Bronchial epithelial cell (primary cell): ENCODE results near the gene SRA1. TPM values are rescaled to one million over a fixed set of nuclear protein-coding genes. Genes with fewer than 3 reads are reported as not detected.

Experiments
- DNase-seq: peaks from one replicate; pipeline ENCODE4 v3.0.0-alpha.2; 2010; ENCODE audit warnings: low read depth
- FAIRE-seq: peaks from 2 replicates; lab custom pipeline; 2011; peaks lifted over from hg19 to GRCh38; lab: Jason Lieb, UNC
- H3K27me3 ChIP-seq: 2 replicates; pipeline ENCODE4 v1.5.1; 2011; ENCODE audit warnings: low read length; ENCODE audit not compliant: control insufficient read depth, insufficient read depth
- H3K36me3 ChIP-seq: 2 replicates; pipeline ENCODE4 v1.5.1; 2011; ENCODE audit warnings: low read length; ENCODE audit not compliant: control insufficient read depth, insufficient read depth
- H3K4me3 ChIP-seq: 2 replicates; pipeline ENCODE4 v1.5.1; 2011; ENCODE audit warnings: mild to moderate bottlenecking, low read depth, low read length, control low read depth
- CTCF ChIP-seq: IDR thresholded peaks from 2 replicates; pipeline ENCODE4 v1.5.1; 2011; ENCODE audit warnings: mild to moderate bottlenecking, moderate library complexity, low read length, control low read depth, inconsistent platforms; ENCODE audit not compliant: insufficient read depth, severe bottlenecking
- total RNA-seq: library from RNA; depleted of rRNA; stranded (reverse); fragments of >200 nt; gene quantifications from 2 replicates; pipeline ENCODE4 v1.2.1, GENCODE V29; 2014

SRA1 gene
- total RNA-seq, 1 donor from 2014 or later, result 39.8 TPM

GRCh38 chr5:140560227-140560626 lies 3.0 kb upstream of the SRA1 start:
- Histone ChIP-seq H3K4me3 (no peak overlapping the region), H3K36me3 (no peaks in the 10 kb centered on the region), H3K27me3 (no peaks in the 10 kb centered on the region)
- no peak for DNase-seq
- no peak for FAIRE-seq
- TF ChIP-seq CTCF, result no peak

GRCh38 chr5:140558542-140558941 lies 1.3 kb upstream of the SRA1 start:
- no peak overlapping the region for H3K4me3 ChIP-seq
- no peaks in the 10 kb centered on the region for H3K36me3 ChIP-seq
- no peak for TF ChIP-seq CTCF
- no peak for FAIRE-seq
- no peak for DNase-seq
- H3K27me3 ChIP-seq, result no peaks in the 10 kb centered on the region

GRCh38 chr5:140557965-140558364 lies 692 bp upstream of the SRA1 start:
- Histone ChIP-seq H3K4me3 (no peak overlapping the region), H3K27me3 (no peaks in the 10 kb centered on the region), H3K36me3 (no peaks in the 10 kb centered on the region)
- DNase-seq, result no peak
- no peak for TF ChIP-seq CTCF
- no peak for FAIRE-seq

GRCh38 chr5:140556438-140556837 lies 835 bp downstream of the SRA1 start:
- no peak for TF ChIP-seq CTCF
- Histone ChIP-seq H3K4me3 (peak overlapping the region; percentile 85), H3K27me3 (no peaks in the 10 kb centered on the region), H3K36me3 (peaks cover 4% of the 10 kb centered on the region)
- FAIRE-seq (no peak), DNase-seq (no peak)

GRCh38 chr5:140555747-140556312 lies 1.4 kb downstream of the SRA1 start:
- no peak for DNase-seq
- FAIRE-seq, result no peak
- H3K36me3 ChIP-seq, result peaks cover 7% of the 10 kb centered on the region
- no peaks in the 10 kb centered on the region for H3K27me3 ChIP-seq
- no peak for TF ChIP-seq CTCF
- H3K4me3 ChIP-seq, result peak overlapping the region; percentile 85

GRCh38 chr5:140554454-140554853 lies 2.8 kb downstream of the SRA1 start:
- DNase-seq (peak; percentile 73), FAIRE-seq (no peak)
- H3K4me3 ChIP-seq, result no peak overlapping the region
- no peak for TF ChIP-seq CTCF
- H3K27me3 ChIP-seq, result no peaks in the 10 kb centered on the region
- H3K36me3 ChIP-seq, result peaks cover 18% of the 10 kb centered on the region
